H7 (cell line): ENCODE data around the gene NCAPD2. TPM values are rescaled to one million over a fixed set of nuclear protein-coding genes. Genes with fewer than 3 reads are reported as not detected.

Experiments used
- DNase-seq: peaks from one replicate; pipeline ENCODE4 v3.0.0; 2012
- H3K27me3 ChIP-seq: 2 replicates; pipeline ENCODE4 v1.6.0; 2011; ENCODE audit warnings: mild to moderate bottlenecking, low read length; ENCODE audit not compliant: control insufficient read depth, insufficient read depth
- H3K36me3 ChIP-seq: replicated peaks from 2 replicates; pipeline ENCODE4 v1.5.1; 2011; ENCODE audit warnings: low read length; ENCODE audit not compliant: control insufficient read depth, insufficient read depth
- H3K4me3 ChIP-seq: 2 replicates; pipeline ENCODE4 v1.5.1; 2011; ENCODE audit warnings: low read depth, mild to moderate bottlenecking, control low read depth, low read length, moderate library complexity; ENCODE audit not compliant: insufficient read depth
- total RNA-seq: library from RNA; depleted of rRNA; stranded (reverse); fragments of >200 nt; shearing (Covaris generic); gene quantifications from 2 replicates; pipeline ENCODE4 v1.2.3, GENCODE V29; 2014

NCAPD2 gene
- total RNA-seq, 1 experiment from 2014 or later: 104 TPM

GRCh38 chr12:6539707-6540134 lies 45.8 kb downstream of the NCAPD2 start:
- Histone ChIP-seq H3K4me3 (no peak overlapping the region), H3K36me3 (peaks cover 36% of the 10 kb centered on the region), H3K27me3 (no peaks in the 10 kb centered on the region)
- peak; percentile 62 for DNase-seq

- Histone ChIP-seq H3K4me3 (no peak overlapping the region), H3K27me3 (no peaks in the 10 kb centered on the region), H3K36me3 (peaks cover 34% of the 10 kb centered on the region)
- peak; percentile 95 for DNase-seq
Measured at GRCh38 chr12:6540181-6540877, 46.4 kb downstream of the NCAPD2 start.

GRCh38 chr12:6541371-6542165 lies 47.7 kb downstream of the NCAPD2 start:
- Histone ChIP-seq H3K36me3 (peaks cover 25% of the 10 kb centered on the region), H3K27me3 (no peaks in the 10 kb centered on the region), H3K4me3 (no peak overlapping the region)
- DNase-seq: peak; percentile 42

GRCh38 chr12:6542209-6543009 lies 48.5 kb downstream of the NCAPD2 start:
- peaks cover 18% of the 10 kb centered on the region for H3K36me3 ChIP-seq
- H3K4me3 ChIP-seq: no peak overlapping the region
- H3K27me3 ChIP-seq: no peaks in the 10 kb centered on the region
- DNase-seq: no peak

GRCh38 chr12:6546016-6546415 lies 52.1 kb downstream of the NCAPD2 start:
- Histone ChIP-seq H3K27me3 (no peaks in the 10 kb centered on the region), H3K4me3 (no peak overlapping the region), H3K36me3 (peaks cover 14% of the 10 kb centered on the region)
- DNase-seq: no peak

GRCh38 chr12:6547566-6547965 lies 53.7 kb downstream of the NCAPD2 start:
- Histone ChIP-seq H3K36me3 (peaks cover 14% of the 10 kb centered on the region), H3K4me3 (no peak overlapping the region), H3K27me3 (no peaks in the 10 kb centered on the region)
- no peak for DNase-seq

GRCh38 chr12:6547987-6548386 lies 54.1 kb downstream of the NCAPD2 start:
- DNase-seq: no peak

GRCh38 chr12:6548556-6548955 lies 54.7 kb downstream of the NCAPD2 start:
- H3K36me3 ChIP-seq: peaks cover 16% of the 10 kb centered on the region
- H3K4me3 ChIP-seq: no peak overlapping the region
- DNase-seq: peak; percentile 19
- H3K27me3 ChIP-seq: no peaks in the 10 kb centered on the region

More at GRCh38 chr12:6547987-6548386, 54.1 kb downstream of the NCAPD2 start:
- no peaks in the 10 kb centered on the region for H3K27me3 ChIP-seq
- peaks cover 15% of the 10 kb centered on the region for H3K36me3 ChIP-seq
- H3K4me3 ChIP-seq: no peak overlapping the region

- H3K36me3 ChIP-seq: peaks cover 17% of the 10 kb centered on the region
Measured at GRCh38 chr12:6548966-6549683, 55.2 kb downstream of the NCAPD2 start.

GRCh38 chr12:6549684-6550151 lies 55.8 kb downstream of the NCAPD2 start:
- H3K36me3 ChIP-seq: peaks cover 15% of the 10 kb centered on the region
- no peak for DNase-seq
- no peak overlapping the region for H3K4me3 ChIP-seq
- H3K27me3 ChIP-seq: no peaks in the 10 kb centered on the region

More at GRCh38 chr12:6548966-6549683, 55.2 kb downstream of the NCAPD2 start:
- H3K27me3 ChIP-seq: no peaks in the 10 kb centered on the region
- DNase-seq: no peak
- no peak overlapping the region for H3K4me3 ChIP-seq

GRCh38 chr12:6550294-6551062 lies 56.6 kb downstream of the NCAPD2 start:
- Histone ChIP-seq H3K27me3 (peaks cover 2% of the 10 kb centered on the region; the same call in 1 of the 2 replicates), H3K36me3 (peaks cover 15% of the 10 kb centered on the region), H3K4me3 (no peak overlapping the region)
- DNase-seq: peak; percentile 34

GRCh38 chr12:6551063-6551461 lies 57.2 kb downstream of the NCAPD2 start:
- Histone ChIP-seq H3K4me3 (no peak overlapping the region), H3K27me3 (peaks cover 2% of the 10 kb centered on the region; the same call in 1 of the 2 replicates), H3K36me3 (peaks cover 14% of the 10 kb centered on the region)
- peak; percentile 24 for DNase-seq

GRCh38 chr12:6551496-6552139 lies 57.7 kb downstream of the NCAPD2 start:
- no peak overlapping the region for H3K4me3 ChIP-seq
- DNase-seq: peak; percentile 23
- H3K36me3 ChIP-seq: peaks cover 13% of the 10 kb centered on the region
- peaks cover 2% of the 10 kb centered on the region; the same call in 1 of the 2 replicates for H3K27me3 ChIP-seq
